Nucleus accumbens (tissue), 56 donors: ENCODE results near the gene ZMYND8.
"Not testable (repeated sequence)": the region's sequence is repeated elsewhere in the genome, so short reads cannot be mapped to it uniquely, and the experiment has no call there.

Source experiments
- DNase-seq, 56 donors: peaks; one replicate each; lab custom pipeline; 2025; lab: John Stamatoyannopoulos, UW

ZMYND8 gene

GRCh38 chr20:47272893-47273590, 83.5 kb downstream of the ZMYND8 start:
- peak in 21 of 56 donors; percentile 5 to 67 (median 25) for DNase-seq

GRCh38 chr20:47271046-47271615, 85.4 kb downstream of the ZMYND8 start:
- no peak for DNase-seq

- DNase-seq, result no peak
Observed at GRCh38 chr20:47269309-47270165, 87.0 kb downstream of the ZMYND8 start.

- no peak for DNase-seq
Observed at GRCh38 chr20:47267621-47268020, 88.9 kb downstream of the ZMYND8 start.

GRCh38 chr20:47266847-47267515, 89.5 kb downstream of the ZMYND8 start:
- DNase-seq, result no peak

- no peak for DNase-seq
Observed at GRCh38 chr20:47265984-47266383, 90.5 kb downstream of the ZMYND8 start.

- DNase-seq, result no peak
Observed at GRCh38 chr20:47265214-47265613, 91.3 kb downstream of the ZMYND8 start.

- DNase-seq, result not testable (repeated sequence)
Observed at GRCh38 chr20:47264137-47264769, 92.2 kb downstream of the ZMYND8 start.

GRCh38 chr20:47263465-47264084, 92.9 kb downstream of the ZMYND8 start:
- peak in 3 of 56 donors; percentile 8 to 20 (median 19) for DNase-seq

- no peak for DNase-seq
Observed at GRCh38 chr20:47263080-47263464, 93.4 kb downstream of the ZMYND8 start.

GRCh38 chr20:47262365-47263013, 94.0 kb downstream of the ZMYND8 start:
- DNase-seq, result no peak

- no peak for DNase-seq
Observed at GRCh38 chr20:47262008-47262364, 94.5 kb downstream of the ZMYND8 start.

- DNase-seq, result not testable (repeated sequence)
Observed at GRCh38 chr20:47261161-47261774, 95.2 kb downstream of the ZMYND8 start.

GRCh38 chr20:47260540-47261126, 95.9 kb downstream of the ZMYND8 start:
- DNase-seq, result not testable (repeated sequence)

- DNase-seq, result peak in 10 of 56 donors; percentile 11 to 48 (median 27)
Observed at GRCh38 chr20:47258745-47259695, 97.5 kb downstream of the ZMYND8 start.

GRCh38 chr20:47257771-47258170, 98.7 kb downstream of the ZMYND8 start:
- DNase-seq, result no peak

- DNase-seq, result no peak
Observed at GRCh38 chr20:47257256-47257655, 99.2 kb downstream of the ZMYND8 start.
